Nephron progenitor cell (in vitro differentiated cells): ENCODE data around the gene DNER.
A peak's percentile ranks its signal among the peaks of the same experiment; 100 is the strongest.

Experiments
- DNase-seq: peaks from one replicate; pipeline ENCODE4 v3.0.0; 2021
- H3K27ac Mint-ChIP-seq: 2 replicates; pipeline ENCODE4 v1.8.0; 2021; ENCODE audit warnings: mild to moderate bottlenecking, moderate library complexity, mixed read lengths
- H3K27me3 Mint-ChIP-seq: 2 replicates; pipeline ENCODE4 v1.8.0; 2021; ENCODE audit warnings: mild to moderate bottlenecking, low read depth, mixed read lengths; ENCODE audit not compliant: poor library complexity
- H3K36me3 Mint-ChIP-seq: 2 replicates; pipeline ENCODE4 v1.8.0; 2021; ENCODE audit warnings: low read depth, mixed read lengths
- H3K4me1 Mint-ChIP-seq: 2 replicates; pipeline ENCODE4 v1.8.0; 2021; ENCODE audit warnings: mixed read lengths
- H3K4me3 Mint-ChIP-seq: 2 replicates; pipeline ENCODE4 v1.8.0; 2021; ENCODE audit warnings: mild to moderate bottlenecking, moderate library complexity, mixed read lengths
- H3K9me3 Mint-ChIP-seq: 2 replicates; pipeline ENCODE4 v1.8.0; 2021; ENCODE audit warnings: mild to moderate bottlenecking, moderate library complexity, mixed read lengths
- TF ChIP-seq, protein P1 (sequence below): fragments of 200-600 bp; sonication (generic); IDR thresholded peaks from 2 replicates; pipeline ENCODE4 v1.5.0; 2021; ENCODE audit warnings: antibody characterized with exemption

DNER gene

DNA sequence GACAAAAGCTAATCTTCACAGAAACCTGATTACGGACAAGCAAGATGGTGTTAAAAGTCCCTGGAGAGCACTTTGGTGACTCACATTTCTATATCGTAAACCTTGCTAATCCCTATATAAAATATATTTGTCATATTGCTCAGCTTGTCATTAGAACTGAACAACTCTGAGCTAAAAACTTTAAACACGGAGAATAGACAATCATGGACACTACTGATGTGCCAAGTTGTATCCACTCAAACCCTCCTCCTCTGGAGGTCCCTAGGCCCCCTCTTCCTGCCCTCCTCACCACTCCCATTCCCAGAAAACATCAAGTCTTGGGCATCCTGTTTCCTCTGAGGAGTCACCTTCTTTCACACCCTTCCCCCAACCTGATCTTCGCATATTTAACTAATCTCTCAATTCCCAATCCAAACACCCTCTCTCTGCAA, 304.6 kb downstream of the DNER start:
- TF ChIP-seq, protein P1, sequence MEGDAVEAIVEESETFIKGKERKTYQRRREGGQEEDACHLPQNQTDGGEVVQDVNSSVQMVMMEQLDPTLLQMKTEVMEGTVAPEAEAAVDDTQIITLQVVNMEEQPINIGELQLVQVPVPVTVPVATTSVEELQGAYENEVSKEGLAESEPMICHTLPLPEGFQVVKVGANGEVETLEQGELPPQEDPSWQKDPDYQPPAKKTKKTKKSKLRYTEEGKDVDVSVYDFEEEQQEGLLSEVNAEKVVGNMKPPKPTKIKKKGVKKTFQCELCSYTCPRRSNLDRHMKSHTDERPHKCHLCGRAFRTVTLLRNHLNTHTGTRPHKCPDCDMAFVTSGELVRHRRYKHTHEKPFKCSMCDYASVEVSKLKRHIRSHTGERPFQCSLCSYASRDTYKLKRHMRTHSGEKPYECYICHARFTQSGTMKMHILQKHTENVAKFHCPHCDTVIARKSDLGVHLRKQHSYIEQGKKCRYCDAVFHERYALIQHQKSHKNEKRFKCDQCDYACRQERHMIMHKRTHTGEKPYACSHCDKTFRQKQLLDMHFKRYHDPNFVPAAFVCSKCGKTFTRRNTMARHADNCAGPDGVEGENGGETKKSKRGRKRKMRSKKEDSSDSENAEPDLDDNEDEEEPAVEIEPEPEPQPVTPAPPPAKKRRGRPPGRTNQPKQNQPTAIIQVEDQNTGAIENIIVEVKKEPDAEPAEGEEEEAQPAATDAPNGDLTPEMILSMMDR, result no peak
- Mint-ChIP-seq H3K27ac (peak overlapping the region; percentile 9), H3K4me3 (no peak overlapping the region), H3K27me3 (peaks cover 5% of the 10 kb centered on the region), H3K9me3 (peaks cover 4% of the 10 kb centered on the region), H3K36me3 (no peaks in the 10 kb centered on the region), H3K4me1 (peaks cover 11% of the 10 kb centered on the region)
- DNase-seq, result no peak

DNA sequence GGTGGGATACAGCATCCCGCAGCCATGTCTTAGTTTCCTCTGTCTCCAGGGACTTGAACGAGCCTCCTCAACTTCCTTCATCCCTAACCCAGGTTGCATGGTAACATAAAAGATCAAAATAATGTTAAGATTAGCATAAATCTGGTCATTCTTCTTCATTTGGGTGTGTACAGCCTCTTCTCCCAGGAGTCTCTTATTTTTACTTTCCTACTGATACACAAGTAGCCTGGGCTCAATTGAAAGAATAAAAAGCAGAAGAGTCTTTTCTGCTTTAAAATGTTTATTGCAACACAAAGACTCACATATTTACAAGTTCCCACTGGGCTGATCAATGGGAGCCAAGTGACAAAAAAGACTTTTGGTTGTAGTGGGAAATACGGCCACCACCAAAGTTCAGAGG, 305.4 kb downstream of the DNER start:
- H3K27ac Mint-ChIP-seq, result no peak overlapping the region
- H3K36me3 Mint-ChIP-seq, result no peaks in the 10 kb centered on the region
- DNase-seq, result no peak
- H3K4me1 Mint-ChIP-seq, result peaks cover 11% of the 10 kb centered on the region
- H3K27me3 Mint-ChIP-seq, result peaks cover 5% of the 10 kb centered on the region
- TF ChIP-seq, protein P1, result no peak
- no peaks in the 10 kb centered on the region for H3K9me3 Mint-ChIP-seq
- H3K4me3 Mint-ChIP-seq, result no peak overlapping the region

DNA sequence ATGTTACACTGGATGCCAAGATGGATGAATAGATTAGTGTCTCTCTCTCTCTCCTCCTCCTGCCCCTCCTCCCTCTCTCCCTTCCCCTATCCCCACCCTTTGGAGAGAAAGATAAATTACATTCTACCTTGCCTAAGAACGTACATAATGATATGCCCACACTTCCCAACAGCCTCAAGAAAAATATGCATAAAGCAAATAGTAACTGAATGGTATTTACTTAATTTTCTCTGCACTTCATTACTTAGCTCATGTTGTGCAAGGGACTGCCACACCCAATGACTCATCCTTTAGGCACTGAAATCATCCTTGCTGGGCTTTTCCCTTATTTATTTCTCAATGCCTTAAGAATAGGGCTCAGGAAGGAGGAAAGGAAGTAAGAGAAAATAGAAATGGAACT, 306.0 kb downstream of the DNER start:
- Mint-ChIP-seq H3K27ac (no peak overlapping the region), H3K9me3 (no peaks in the 10 kb centered on the region), H3K36me3 (no peaks in the 10 kb centered on the region), H3K27me3 (peaks cover 8% of the 10 kb centered on the region), H3K4me3 (no peak overlapping the region), H3K4me1 (peaks cover 11% of the 10 kb centered on the region)
- TF ChIP-seq, protein P1, result no peak
- no peak for DNase-seq

DNA sequence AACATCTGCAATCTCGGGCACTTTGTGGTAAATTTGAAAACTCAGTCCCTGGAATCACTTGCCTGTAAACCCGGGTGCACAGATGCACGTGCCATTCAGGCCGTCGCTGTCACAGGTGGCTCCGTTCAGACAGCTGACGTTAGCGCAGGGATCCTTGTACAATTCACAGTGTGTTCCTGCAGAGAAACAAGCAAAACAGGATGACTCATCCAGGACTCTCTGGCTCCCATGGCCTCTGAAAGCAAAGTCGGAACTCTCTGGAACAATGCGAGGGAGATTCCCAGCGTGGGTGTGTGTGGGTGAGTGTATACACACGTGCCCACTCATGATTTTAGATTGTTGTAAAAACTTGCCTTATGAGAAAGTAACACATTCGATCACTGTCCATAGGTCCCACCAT, 307.2 kb downstream of the DNER start:
- Mint-ChIP-seq H3K27ac (no peak overlapping the region), H3K9me3 (no peaks in the 10 kb centered on the region), H3K36me3 (no peaks in the 10 kb centered on the region), H3K4me1 (peaks cover 11% of the 10 kb centered on the region), H3K27me3 (peaks cover 8% of the 10 kb centered on the region), H3K4me3 (no peak overlapping the region)
- no peak for DNase-seq
- TF ChIP-seq, protein P1, result no peak

DNA sequence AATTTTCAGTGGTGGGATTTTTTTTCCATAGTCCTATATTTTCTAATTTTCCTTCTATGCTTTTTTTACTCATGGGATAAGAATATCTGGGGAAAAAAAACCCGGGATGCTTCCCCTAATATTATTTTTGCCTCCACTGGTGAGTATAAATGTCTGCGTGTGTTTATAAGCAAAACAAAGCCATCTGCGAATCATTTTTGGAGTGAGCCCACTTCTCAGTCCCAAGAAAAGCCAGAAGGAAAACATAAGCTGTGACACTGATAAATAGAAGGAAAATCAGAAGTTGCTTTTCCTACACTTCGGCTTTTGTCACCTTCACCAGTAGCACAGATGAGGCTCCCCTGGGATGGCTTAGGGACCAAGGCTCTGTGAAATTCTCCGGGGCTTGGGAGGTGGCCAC, 308.6 kb downstream of the DNER start:
- TF ChIP-seq, protein P1, result no peak
- Mint-ChIP-seq H3K9me3 (no peaks in the 10 kb centered on the region), H3K27ac (no peak overlapping the region), H3K36me3 (no peaks in the 10 kb centered on the region), H3K4me3 (no peak overlapping the region), H3K4me1 (peaks cover 11% of the 10 kb centered on the region), H3K27me3 (peaks cover 8% of the 10 kb centered on the region)
- DNase-seq, result no peak

GRCh38 chr2:229403296-229403695, 311.1 kb downstream of the DNER start:
- TF ChIP-seq, protein P1, result no peak
- no peaks in the 10 kb centered on the region for H3K4me1 Mint-ChIP-seq
- H3K36me3 Mint-ChIP-seq, result no peaks in the 10 kb centered on the region
- no peaks in the 10 kb centered on the region for H3K9me3 Mint-ChIP-seq
- no peak overlapping the region for H3K4me3 Mint-ChIP-seq
- DNase-seq, result no peak
- peaks cover 8% of the 10 kb centered on the region for H3K27me3 Mint-ChIP-seq
- no peak overlapping the region for H3K27ac Mint-ChIP-seq
